ENCODE results near the gene FAM53A. TPM values are rescaled to one million over a fixed set of nuclear protein-coding genes. Genes with fewer than 3 reads are reported as not detected.

FAM53A gene
- polyA plus RNA-seq, 1 experiment = 1.1 TPM

DNA sequence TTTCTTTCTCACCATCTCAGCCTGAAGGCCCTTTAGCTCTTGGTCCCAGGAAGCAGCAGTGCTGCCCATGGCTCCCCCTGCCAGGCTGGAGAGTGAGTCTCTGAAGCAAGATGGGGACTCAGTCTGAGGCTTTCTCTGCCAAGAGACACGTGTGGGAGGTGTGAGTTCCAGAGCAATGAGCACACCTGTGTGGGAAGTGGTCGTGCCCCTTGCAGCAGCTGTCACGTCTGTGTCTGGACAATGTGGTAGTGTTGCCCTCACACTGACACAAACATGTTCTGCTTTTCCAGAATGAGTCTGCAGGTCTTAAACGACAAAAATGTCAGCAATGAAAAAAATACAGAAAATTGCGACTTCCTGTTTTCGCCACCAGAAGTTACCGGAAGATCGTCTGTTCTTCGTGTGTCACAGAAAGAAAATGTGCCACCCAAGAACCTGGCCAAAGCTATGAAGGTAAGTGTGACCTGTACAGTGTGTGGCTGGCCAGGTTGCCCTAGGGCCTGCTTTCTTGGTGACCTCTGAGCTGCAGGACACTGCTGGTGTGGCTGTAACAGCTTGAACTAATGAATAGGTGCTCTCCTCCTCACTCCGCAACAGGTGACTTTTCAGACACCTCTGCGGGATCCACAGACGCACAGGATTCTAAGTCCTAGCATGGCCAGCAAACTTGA lies 39.2 kb upstream of the FAM53A start:
- no peaks in the 10 kb centered on the region for H3K27me3 ChIP-seq (ENCODE audit: control insufficient read depth, insufficient read depth, low read length)
- TF ChIP-seq, protein P1, sequence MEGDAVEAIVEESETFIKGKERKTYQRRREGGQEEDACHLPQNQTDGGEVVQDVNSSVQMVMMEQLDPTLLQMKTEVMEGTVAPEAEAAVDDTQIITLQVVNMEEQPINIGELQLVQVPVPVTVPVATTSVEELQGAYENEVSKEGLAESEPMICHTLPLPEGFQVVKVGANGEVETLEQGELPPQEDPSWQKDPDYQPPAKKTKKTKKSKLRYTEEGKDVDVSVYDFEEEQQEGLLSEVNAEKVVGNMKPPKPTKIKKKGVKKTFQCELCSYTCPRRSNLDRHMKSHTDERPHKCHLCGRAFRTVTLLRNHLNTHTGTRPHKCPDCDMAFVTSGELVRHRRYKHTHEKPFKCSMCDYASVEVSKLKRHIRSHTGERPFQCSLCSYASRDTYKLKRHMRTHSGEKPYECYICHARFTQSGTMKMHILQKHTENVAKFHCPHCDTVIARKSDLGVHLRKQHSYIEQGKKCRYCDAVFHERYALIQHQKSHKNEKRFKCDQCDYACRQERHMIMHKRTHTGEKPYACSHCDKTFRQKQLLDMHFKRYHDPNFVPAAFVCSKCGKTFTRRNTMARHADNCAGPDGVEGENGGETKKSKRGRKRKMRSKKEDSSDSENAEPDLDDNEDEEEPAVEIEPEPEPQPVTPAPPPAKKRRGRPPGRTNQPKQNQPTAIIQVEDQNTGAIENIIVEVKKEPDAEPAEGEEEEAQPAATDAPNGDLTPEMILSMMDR (IDR thresholded peaks at IDR 0.05; ENCODE audit: low read depth, low read length) = no peak
- ChIA-PET POLR2A (interaction anchor here (2.2 kb wide), 1 partner anchor 11 kb away, joined by 6 read pairs; the partner anchor contains the start of gene SLBP), CTCF (interaction anchor here (8.0 kb wide), 1 partner anchor 31 kb away, joined by 94 read pairs; no protein-coding TSS in a partner anchor)
- no peak overlapping the region for H3K27ac ChIP-seq (ENCODE audit: low read depth, low read length)
- peak overlapping the region; percentile 25; the same call in 1 of the 2 replicates for H3K4me3 ChIP-seq (ENCODE audit: low read depth, low read length)
- no peak for DNase-seq (ENCODE audit: low read depth, low spot score)
- H3K9me3 ChIP-seq (ENCODE audit: control insufficient read depth, insufficient read depth, low read length) = no peaks in the 10 kb centered on the region; the same call in 1 of the 2 replicates

DNA sequence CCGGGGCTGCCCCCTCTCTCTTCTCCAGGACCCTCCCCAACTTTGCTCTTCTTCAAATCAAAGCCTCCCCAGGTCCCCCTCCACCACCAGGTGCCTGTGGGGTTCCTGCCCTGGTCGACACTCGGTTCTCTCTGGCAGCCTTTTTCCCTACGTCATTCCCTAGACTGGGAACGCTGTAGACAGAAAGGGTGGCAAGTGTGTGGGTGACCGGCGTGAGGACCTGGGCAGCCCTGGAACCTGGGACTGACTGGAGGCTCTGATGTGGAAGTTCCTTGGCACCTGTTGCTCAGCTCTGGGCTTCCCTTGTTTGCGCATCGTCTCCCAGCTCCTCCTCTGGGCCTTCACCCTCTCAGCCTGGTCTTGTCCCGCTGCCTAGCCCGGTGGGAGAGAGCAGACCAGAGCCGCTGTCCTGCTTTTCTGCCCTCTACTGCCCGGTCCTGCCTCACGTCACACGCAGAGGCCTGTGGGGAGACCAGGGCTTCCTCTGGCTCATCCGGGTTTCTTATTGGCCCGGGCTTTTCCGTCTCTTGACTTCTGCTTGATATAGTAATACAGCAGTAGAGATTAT lies 38.5 kb upstream of the FAM53A start:
- ChIA-PET POLR2A (interaction anchor here (2.2 kb wide), 1 partner anchor 10 kb away, joined by 6 read pairs; the partner anchor contains the start of gene SLBP), CTCF (interaction anchor here (8.0 kb wide), 1 partner anchor 30 kb away, joined by 94 read pairs; no protein-coding TSS in a partner anchor)
- Histone ChIP-seq H3K27ac (ENCODE audit: low read depth, low read length) (no peak overlapping the region), H3K9me3 (ENCODE audit: control insufficient read depth, insufficient read depth, low read length) (no peaks in the 10 kb centered on the region; the same call in 1 of the 2 replicates), H3K4me3 (ENCODE audit: low read depth, low read length) (peak overlapping the region; percentile 61), H3K27me3 (ENCODE audit: control insufficient read depth, insufficient read depth, low read length) (no peaks in the 10 kb centered on the region)
- no peak for DNase-seq (ENCODE audit: low read depth, low spot score)
- TF ChIP-seq, protein P1 (IDR thresholded peaks at IDR 0.05; ENCODE audit: low read depth, low read length) = no peak

DNA sequence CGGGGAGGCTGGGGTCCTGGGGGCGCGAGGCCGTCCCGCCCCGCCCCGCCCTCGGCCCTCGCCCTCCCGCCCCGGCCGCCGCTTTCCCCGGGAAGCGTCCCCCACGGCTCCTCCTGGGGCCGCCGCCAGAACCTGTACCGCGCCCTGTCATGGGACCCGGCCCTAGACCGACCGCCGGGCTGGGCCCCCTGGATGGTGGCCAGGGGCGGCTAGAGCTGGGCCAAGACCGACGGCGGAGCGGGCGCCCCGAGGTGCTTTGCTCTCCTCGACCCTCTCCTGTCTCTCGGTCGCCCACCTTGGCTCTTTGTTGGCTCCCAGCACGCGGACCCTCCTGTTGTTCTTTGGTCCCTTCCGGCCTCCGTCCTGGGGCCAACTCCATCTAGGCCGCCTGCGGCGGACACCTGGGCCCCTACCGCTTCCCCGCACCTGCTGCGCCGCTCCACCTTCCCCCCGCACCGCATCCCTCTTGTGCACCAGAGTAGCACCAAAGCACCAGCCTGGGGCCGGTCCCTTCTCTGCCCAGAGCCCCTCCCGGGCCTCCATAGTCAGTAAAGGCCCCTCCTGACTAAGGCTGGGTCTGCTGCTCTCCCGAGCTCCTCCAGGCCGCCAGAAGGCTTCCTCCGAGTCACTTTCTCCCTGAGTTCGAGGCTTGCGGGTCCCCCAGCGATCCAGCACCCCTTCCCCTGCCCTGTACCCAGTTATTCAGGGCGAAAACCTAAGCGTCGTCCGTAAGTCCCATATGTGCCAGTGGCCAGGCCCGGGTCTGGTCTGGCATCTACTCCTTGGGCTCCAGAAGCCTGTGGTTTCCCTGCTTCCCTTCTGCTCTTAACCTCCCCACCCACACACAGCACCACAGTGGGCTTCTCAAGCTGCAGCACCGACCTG lies 37.8 kb upstream of the FAM53A start:
- TF ChIP-seq, protein P1 (IDR thresholded peaks at IDR 0.05; ENCODE audit: low read depth, low read length) = no peak
- CTCF ChIA-PET = interaction anchor here (8.0 kb wide), 1 partner anchor 29 kb away, joined by 94 read pairs; no protein-coding TSS in a partner anchor
- Histone ChIP-seq H3K27ac (ENCODE audit: low read depth, low read length) (no peak overlapping the region), H3K4me3 (ENCODE audit: low read depth, low read length) (peak overlapping the region; percentile 61), H3K9me3 (ENCODE audit: control insufficient read depth, insufficient read depth, low read length) (no peaks in the 10 kb centered on the region; the same call in 1 of the 2 replicates), H3K27me3 (ENCODE audit: control insufficient read depth, insufficient read depth, low read length) (no peaks in the 10 kb centered on the region)
- POLR2A ChIA-PET = interaction anchor here (0.8 to 2.2 kb wide), 4 partner anchors 9 to 29 kb away, joined by 3 to 21 read pairs (median 5); partner anchors contain the start of gene SLBP
- no peak for DNase-seq (ENCODE audit: low read depth, low spot score)

DNA sequence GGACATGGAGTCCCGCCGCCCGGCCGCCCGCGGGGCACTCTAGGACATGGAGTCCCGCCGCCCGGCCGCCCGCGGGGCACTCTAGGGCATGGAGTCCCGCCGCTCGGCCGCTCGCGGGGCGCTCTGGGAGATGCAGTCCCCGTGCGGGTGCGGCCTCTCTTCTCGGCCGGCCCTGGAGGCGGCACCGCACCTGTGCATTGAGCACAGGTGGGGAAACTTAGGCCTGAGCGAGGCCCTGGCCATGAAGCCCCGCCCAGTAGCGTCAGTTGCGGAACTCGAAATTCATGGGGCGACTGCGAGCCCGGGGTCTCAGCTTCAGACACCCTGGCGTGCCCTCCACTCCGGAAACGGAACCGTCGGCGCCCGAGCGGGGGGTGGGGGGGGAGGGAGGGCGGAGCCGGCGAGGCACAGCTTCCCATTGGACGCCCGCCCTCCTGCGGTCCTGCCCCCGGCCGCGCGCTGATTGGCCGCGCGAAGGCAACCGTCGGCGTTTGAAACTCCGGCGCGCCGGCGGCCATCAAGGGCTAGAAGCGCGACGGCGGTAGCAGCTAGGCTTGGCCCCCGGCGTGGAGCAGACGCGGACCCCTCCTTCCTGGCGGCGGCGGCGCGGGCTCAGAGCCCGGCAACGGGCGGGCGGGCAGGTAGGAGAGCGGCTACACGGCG lies 37.0 kb upstream of the FAM53A start, which contains the start of the genes TACC3 and TMEM129:
TSS of gene TACC3 (plus strand) at position 519 of the 663 bp plus-strand sequence. CDS start 1,901 bp downstream, outside the sequence.
TSS of gene TMEM129 (minus strand) at position 321 of the 663 bp plus-strand sequence. CDS start 486 bp downstream, outside the sequence.
- peak within 1 kb of the TSS; percentile 57 for H3K27ac ChIP-seq (ENCODE audit: low read depth, low read length)
- peak; percentile 59 for DNase-seq (ENCODE audit: low read depth, low spot score)
- peak within 1 kb of the TSS; percentile 77 for H3K4me3 ChIP-seq (ENCODE audit: low read depth, low read length)
- ChIA-PET POLR2A (interaction anchor here (0.7 to 2.0 kb wide), 4 partner anchors 9 to 28 kb away, joined by 3 to 21 read pairs (median 4); partner anchors contain the start of gene SLBP), CTCF (interaction anchor here (8.0 kb wide), 1 partner anchor 28 kb away, joined by 94 read pairs; no protein-coding TSS in a partner anchor)
- H3K9me3 ChIP-seq (ENCODE audit: control insufficient read depth, insufficient read depth, low read length) = no peaks in the 10 kb centered on the region; the same call in 1 of the 2 replicates
- no peaks in the 10 kb centered on the region for H3K27me3 ChIP-seq (ENCODE audit: control insufficient read depth, insufficient read depth, low read length)
- TF ChIP-seq, protein P1 (IDR thresholded peaks at IDR 0.05; ENCODE audit: low read depth, low read length) = no peak
